A549 (cell line): ENCODE measurements around the gene TLR1. TPM values are rescaled to one million over a fixed set of nuclear protein-coding genes. Genes with fewer than 3 reads are reported as not detected.

Experiments used
- ATAC-seq, 2 experiments: fragments of 200-7000 bp in 1 of 2; fragments of >200 bp in 1 of 2; cut with Nextera tagmentation in 1 of 2; cut with Tn5 transposase in 1 of 2; 3 replicates each; pipeline versions ENCODE4 v1.8.0 to v1.9.1; 2018 to 2020; ENCODE audit warnings: mild to moderate bottlenecking in 1 of 2, moderate library complexity in 1 of 2
- CTCF ChIA-PET: fragments of 300-600 bp; sonication (Branson Sonifier 250); formaldehyde crosslinking; extraction: SDS; loops from one replicate; lab custom pipeline; 2021; ENCODE audit warnings: antibody characterized with exemption, inconsistent platforms; lab: Yijun Ruan, JAX
- POLR2A ChIA-PET: fragments of 350-600 bp; formaldehyde crosslinking; extraction: SDS; loops from one replicate; lab custom pipeline; 2021; ENCODE audit warnings: antibody characterized with exemption, inconsistent platforms; lab: Yijun Ruan, JAX
- DNase-seq, 2 experiments: peaks; one replicate each; pipeline versions ENCODE4 v3.0.0 to v3.0.0-alpha.2; 2011 to 2016; ENCODE audit warnings: low read depth in 1 of 2, low spot score in 1 of 2
- FAIRE-seq: peaks from 2 replicates; lab custom pipeline; 2011; peaks lifted over from hg19 to GRCh38; lab: Jason Lieb, UNC
- H3K27ac ChIP-seq, 2 experiments: fragments of >200 bp; sonication (Bioruptor Twin); formaldehyde crosslinking; 3 replicates each; pipeline ENCODE4 v1.5.1; 2016 to 2017
- H3K4me1 ChIP-seq: fragments of >200 bp; sonication (Bioruptor Twin); formaldehyde crosslinking; 3 replicates; pipeline ENCODE4 v1.6.1; 2016
- H3K4me2 ChIP-seq: fragments of >200 bp; sonication (Bioruptor Twin); formaldehyde crosslinking; 3 replicates; pipeline ENCODE4 v1.6.1; 2016
- H3K4me3 ChIP-seq: fragments of >200 bp; sonication (Bioruptor Twin); formaldehyde crosslinking; 3 replicates; pipeline ENCODE4 v1.5.1; 2016
- H3K9me3 ChIP-seq: fragments of >200 bp; sonication (Bioruptor Twin); formaldehyde crosslinking; 3 replicates; pipeline ENCODE4 v1.6.1; 2016
- BCL3 ChIP-seq: fragments of >200 bp; sonication (Bioruptor Twin); formaldehyde crosslinking; IDR thresholded peaks from 3 replicates; pipeline ENCODE4 v1.6.1; 2016
- CBX2 ChIP-seq: fragments of 200-600 bp; sonication (generic); IDR thresholded peaks from 2 replicates; pipeline ENCODE4 v1.6.1; 2016; ENCODE audit warnings: low read depth, mild to moderate bottlenecking, borderline replicate concordance
- CHD2 ChIP-seq: fragments of 150-350 bp; IDR thresholded peaks from 2 replicates; pipeline ENCODE4 v1.6.1; 2014; ENCODE audit warnings: low read length; ENCODE audit not compliant: partially characterized antibody
- CHD4 ChIP-seq: fragments of 200-600 bp; sonication (generic); IDR thresholded peaks from 2 replicates; pipeline ENCODE4 v1.6.1; 2016; ENCODE audit warnings: antibody characterized with exemption, mild to moderate bottlenecking, borderline replicate concordance
- CTCF ChIP-seq: fragments of >200 bp; sonication (Bioruptor Twin); formaldehyde crosslinking; IDR thresholded peaks from 3 replicates; pipeline ENCODE4 v1.5.1; 2016
- ELK1 ChIP-seq: fragments of 150-350 bp; IDR thresholded peaks from 2 replicates; pipeline ENCODE4 v1.6.1; 2014; ENCODE audit warnings: low read depth, mild to moderate bottlenecking, low read length
- ESRRA ChIP-seq: fragments of 150-350 bp; IDR thresholded peaks from 2 replicates; pipeline ENCODE4 v1.6.1; 2014; ENCODE audit warnings: mild to moderate bottlenecking, low read length, borderline replicate concordance
- FOSL2 ChIP-seq, 2 experiments: fragments of 450-650 bp in 1 of 2; fragments of >200 bp in 1 of 2; sonication (Bioruptor Twin) in 1 of 2; formaldehyde crosslinking; IDR thresholded peaks; 2 replicates each; pipeline versions ENCODE4 v1.5.0 to v1.6.1; 2016 to 2020; ENCODE audit warnings: mild to moderate bottlenecking in 1 of 2, moderate library complexity in 1 of 2
- FOXS1 ChIP-seq: fragments of 250-450 bp; sonication (Bioruptor Pico); IDR thresholded peaks from 2 replicates; pipeline ENCODE4 v1.5.0; 2020; ENCODE audit warnings: mild to moderate bottlenecking, moderate library complexity
- GATA3 ChIP-seq: IDR thresholded peaks from 2 replicates; pipeline ENCODE4 v1.6.1; 2012; ENCODE audit warnings: borderline replicate concordance
- HEYL ChIP-seq: fragments of 250-450 bp; sonication (Bioruptor Pico); IDR thresholded peaks from 2 replicates; pipeline ENCODE4 v1.8.0; 2021; ENCODE audit warnings: mild to moderate bottlenecking, moderate library complexity
- HOXB5 ChIP-seq: fragments of 250-450 bp; sonication (Bioruptor Pico); IDR thresholded peaks from 2 replicates; pipeline ENCODE4 v1.5.0; 2020; ENCODE audit warnings: mild to moderate bottlenecking, moderate library complexity
- JUNB ChIP-seq: fragments of >200 bp; sonication (Bioruptor Twin); formaldehyde crosslinking; IDR thresholded peaks from 2 replicates; pipeline ENCODE4 v1.6.1; 2016
- KDM1A ChIP-seq: fragments of 200-600 bp; sonication (generic); IDR thresholded peaks from 2 replicates; pipeline ENCODE4 v1.6.1; 2016; ENCODE audit warnings: low read depth, mild to moderate bottlenecking
- MAZ ChIP-seq: fragments of 150-350 bp; IDR thresholded peaks from 2 replicates; pipeline ENCODE4 v1.6.1; 2014; ENCODE audit warnings: antibody characterized with exemption, low read depth, low read length, borderline replicate concordance
- NFE2L2 ChIP-seq: fragments of 150-350 bp; conservative IDR thresholded peaks from 2 replicates; pipeline ENCODE4 v1.6.1; 2014; ENCODE audit warnings: low read length
- RAD21 ChIP-seq, 2 experiments: fragments of >200 bp in 1 of 2; sonication (Bioruptor Twin) in 1 of 2; formaldehyde crosslinking in 1 of 2; IDR thresholded peaks in 1 of 2; conservative IDR thresholded peaks in 1 of 2; 2 replicates in 1 of 2; 3 replicates in 1 of 2; pipeline ENCODE4 v1.6.1; 2012 to 2018; ENCODE audit warnings: inconsistent platforms in 1 of 2
- RCOR1 ChIP-seq: fragments of 150-350 bp; IDR thresholded peaks from 2 replicates; pipeline ENCODE4 v1.6.1; 2014; ENCODE audit warnings: antibody characterized with exemption, low read length, low read depth
- RNF2 ChIP-seq: fragments of 200-600 bp; sonication (generic); IDR thresholded peaks from 2 replicates; pipeline ENCODE4 v1.6.1; 2016; ENCODE audit warnings: low read depth, mild to moderate bottlenecking, antibody characterized with exemption, moderate library complexity, borderline replicate concordance
- SMC3 ChIP-seq: fragments of >200 bp; sonication (Bioruptor Twin); formaldehyde crosslinking; IDR thresholded peaks from 3 replicates; pipeline ENCODE4 v1.6.1; 2018; ENCODE audit warnings: inconsistent platforms
- ZFP36 ChIP-seq: fragments of 450-650 bp; IDR thresholded peaks from 2 replicates; pipeline ENCODE4 v1.6.1; 2014; ENCODE audit warnings: borderline replicate concordance; ENCODE audit not compliant: partially characterized antibody
- ZNF302 ChIP-seq: fragments of 250-450 bp; sonication (Bioruptor Pico); IDR thresholded peaks from 2 replicates; pipeline ENCODE4 v1.9.0; 2021; ENCODE audit warnings: inconsistent platforms, mild to moderate bottlenecking, moderate library complexity
- WGBS: methylation state at CpG from one replicate; pipeline ENCODE4 v1.1.6; 2017; ENCODE audit errors: missing lambda C conversion rate; 5-methylcytosine and 5-hydroxymethylcytosine counted together
- polyA plus RNA-seq, 4 experiments: library from polyadenylated mRNA; depleted of rRNA in 3 of 4; stranded (reverse); fragments of >200 nt; fragmentation: RNase III in 1 of 4; extraction: RNeasy Plus Mini Kit Qiagen cat#74134 plus additional on column Dnase treatment in 1 of 4; gene quantifications; 2 replicates in 3 of 4; 3 replicates in 1 of 4; pipeline ENCODE4 v1.2.3, GENCODE V29; 2011 to 2017

TLR1 gene
- polyA plus RNA-seq, 2 of the 4 experiments (the other 2 are of a cell fraction): 0.83 to 2.6 TPM

GRCh38 chr4:38837334-38837733, 32.7 kb upstream of the TLR1 start:
- H3K9me3 ChIP-seq: 0 out of 3 replicates have a peak, but pooled peaks cover 2% of the 10 kb centered on the region
- FAIRE-seq (no peak), ATAC-seq (no peak), DNase-seq (no peak)
- H3K4me3 ChIP-seq: no peak overlapping the region
- H3K4me1 ChIP-seq: no peaks in the 10 kb centered on the region
- no peak for TF ChIP-seq GATA3
- no peak for TF ChIP-seq FOXS1 (CRISPR knock-in tag)
- TF ChIP-seq CHD2: no peak
- TF ChIP-seq BCL3: no peak
- TF ChIP-seq CBX2: no peak
- no peak for TF ChIP-seq NFE2L2
- CTCF ChIA-PET: no interaction called here
- POLR2A ChIA-PET: no interaction called here
- H3K27ac ChIP-seq: no peak overlapping the region
- no peak overlapping the region for H3K4me2 ChIP-seq

- TF ChIP-seq RNF2 (no peak), MAZ (no peak), RCOR1 (no peak), HOXB5 (no peak), HEYL (CRISPR knock-in tag) (no peak), KDM1A (no peak), ZNF302 (CRISPR knock-in tag) (no peak), CHD2 (no peak), SMC3 (no peak), CHD4 (no peak), JUNB (no peak), RAD21 (conservative IDR thresholded peaks at IDR 0.05 in 1 of 2, IDR thresholded peaks at IDR 0.05 in 1 of 2) (no peak), CTCF (no peak), ESRRA (no peak), ZFP36 (no peak), ELK1 (no peak), FOSL2 (IDR thresholded peaks at IDR 0.05) (no peak), FOSL2 (CRISPR knock-in tag; IDR thresholded peaks at IDR 0.05) (no peak)
- TF ChIP-seq, all 56 proteins: peak for 0
- H3K27ac ChIP-seq: no peak overlapping the region
- POLR2A ChIA-PET: no interaction called here
Observed at GRCh38 chr4:38834570-38834969, 30.0 kb upstream of the TLR1 start.

More at GRCh38 chr4:38834570-38834969, 30.0 kb upstream of the TLR1 start:
- WGBS: 94% methylated on average over 4 of the region's 4 CpGs
- FAIRE-seq (no peak), DNase-seq (no peak), ATAC-seq (no peak)
- Histone ChIP-seq H3K4me3 (no peak overlapping the region), H3K4me1 (no peaks in the 10 kb centered on the region), H3K9me3 (0 out of 3 replicates have a peak, but pooled peaks cover 2% of the 10 kb centered on the region), H3K4me2 (no peak overlapping the region)
- CTCF ChIA-PET: interaction anchor here (0.6 to 1.5 kb wide), 3 partner anchors 12 to 50 kb away, joined by 3 to 5 read pairs (median 4); no protein-coding TSS in a partner anchor
